Pancreas (tissue), 10 donors: ENCODE results near the gene FAM114A1. TPM values are rescaled to one million over a fixed set of nuclear protein-coding genes. Genes with fewer than 3 reads are reported as not detected.

Experiments used
- ATAC-seq, 4 donors: fragments of 200-7000 bp; cut with Tn5 transposase; one replicate each; pipeline versions ENCODE4 v1.8.0 to v1.9.1; 2020; ENCODE audit warnings: mild to moderate bottlenecking in 4 of 4, moderate library complexity in 4 of 4
- DNase-seq, 6 donors: peaks; one replicate each; pipeline ENCODE4 v3.0.0-alpha.2; 2020
- FAIRE-seq: peaks from 2 replicates; lab custom pipeline; 2012; peaks lifted over from hg19 to GRCh38; lab: Jason Lieb, UNC
- H3K27ac ChIP-seq, 4 donors: fragments of 200-600 bp; sonication (generic); 1 replicate in 3 of 4; 2 replicates in 1 of 4; pipeline versions ENCODE4 v1.5.0 to v1.8.0; 2020
- H3K27me3 ChIP-seq, 4 donors: fragments of 200-600 bp; one replicate each; pipeline ENCODE4 v1.8.0; 2021
- H3K36me3 ChIP-seq, 3 donors: fragments of 200-600 bp; sonication (generic) in 1 of 3; one replicate each; pipeline versions ENCODE4 v1.5.0 to v1.8.0; 2020 to 2021
- H3K4me1 ChIP-seq, 3 donors: fragments of 200-600 bp; one replicate each; pipeline ENCODE4 v1.8.0; 2021
- H3K4me3 ChIP-seq, 4 donors: fragments of 200-600 bp; sonication (generic) in 2 of 4; one replicate each; pipeline versions ENCODE4 v1.5.0 to v1.8.0; 2020 to 2021
- H3K9me3 ChIP-seq, 4 donors: fragments of 200-600 bp; one replicate each; pipeline ENCODE4 v1.8.0; 2021
- WGBS, 2 donors: extraction: QIAGEN DNeasy Blood & Tissue Kit; methylation state at CpG; one replicate each; pipeline ENCODE4 v1.1.7; 2013; 5-methylcytosine and 5-hydroxymethylcytosine counted together
- intact Hi-C, 3 donors: fragments of 100-400 bp; cut with DNase I; formaldehyde crosslinking; loops; one replicate each; pipeline versions ENCODE4 v1.11.1 to v1.14.2; 2022
- polyA plus RNA-seq, 2 donors: library from polyadenylated mRNA; stranded (reverse); fragments of 200-250 nt; gene quantifications; one replicate each; pipeline ENCODE4 v1.2.3, GENCODE V29; 2013
- total RNA-seq, 6 donors: library from RNA; stranded (reverse); fragmentation: NEBNext Ultra II Directional in 4 of 6; extraction: Animal tissue kit (Norgen Biotek cat#: 25700) in 4 of 6; gene quantifications; one replicate each; pipeline versions ENCODE4 v1.2.1 to v1.2.4, GENCODE V29; 2021 to 2023
- TF ChIP-seq, protein P1 (sequence below), 4 donors: fragments of 200-600 bp; sonication (generic) in 3 of 4; IDR thresholded peaks; one replicate each; pipeline versions ENCODE4 v1.5.0 to v1.8.0; 2021; ENCODE audit warnings: antibody characterized with exemption in 4 of 4
- donor health status: healthy with polysubstance abuse.
- donor health status: DM: no; HTN: no; CAD: no; lungs with moderate emphysema.
- donor health status: DM: no; HTN: no; CAD: no.
- donor health status: control.
- donor health status: control.
- donor health status: Bipolar disorder and iron deficiency.
- donor health status: DM: yes; HTN: yes; CAD: no.
- donor health status: DM: no; HTN: no; CAD: no.
- donor health status: DM: no; HTN: no; CAD: no.
- donor health status: DM: yes; HTN: yes; CAD: no.

Gene FAM114A1
- total and polyA plus RNA-seq, 8 donors, result 8.0 to 42.8 (median 20.3) TPM

DNA sequence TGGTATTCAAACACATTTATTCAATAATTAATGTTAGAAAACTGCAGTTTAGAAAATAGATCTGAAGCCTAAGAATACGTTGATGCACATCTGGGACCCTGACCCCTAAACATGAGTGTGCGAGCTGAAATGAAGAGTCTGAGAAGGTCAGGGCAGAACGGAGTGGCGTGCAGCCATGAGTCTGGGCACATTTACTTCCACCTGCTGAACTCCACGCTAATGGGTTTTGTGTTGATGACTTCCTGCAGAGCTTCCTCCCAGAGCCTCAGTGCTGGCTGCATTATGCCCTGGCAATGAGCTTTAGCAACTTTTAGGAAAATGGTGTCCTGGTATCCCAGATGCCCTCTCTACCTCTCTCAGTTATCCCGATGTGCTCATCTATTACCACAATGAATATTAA, 53.1 kb downstream of the FAM114A1 start:
- TF ChIP-seq, protein P1, sequence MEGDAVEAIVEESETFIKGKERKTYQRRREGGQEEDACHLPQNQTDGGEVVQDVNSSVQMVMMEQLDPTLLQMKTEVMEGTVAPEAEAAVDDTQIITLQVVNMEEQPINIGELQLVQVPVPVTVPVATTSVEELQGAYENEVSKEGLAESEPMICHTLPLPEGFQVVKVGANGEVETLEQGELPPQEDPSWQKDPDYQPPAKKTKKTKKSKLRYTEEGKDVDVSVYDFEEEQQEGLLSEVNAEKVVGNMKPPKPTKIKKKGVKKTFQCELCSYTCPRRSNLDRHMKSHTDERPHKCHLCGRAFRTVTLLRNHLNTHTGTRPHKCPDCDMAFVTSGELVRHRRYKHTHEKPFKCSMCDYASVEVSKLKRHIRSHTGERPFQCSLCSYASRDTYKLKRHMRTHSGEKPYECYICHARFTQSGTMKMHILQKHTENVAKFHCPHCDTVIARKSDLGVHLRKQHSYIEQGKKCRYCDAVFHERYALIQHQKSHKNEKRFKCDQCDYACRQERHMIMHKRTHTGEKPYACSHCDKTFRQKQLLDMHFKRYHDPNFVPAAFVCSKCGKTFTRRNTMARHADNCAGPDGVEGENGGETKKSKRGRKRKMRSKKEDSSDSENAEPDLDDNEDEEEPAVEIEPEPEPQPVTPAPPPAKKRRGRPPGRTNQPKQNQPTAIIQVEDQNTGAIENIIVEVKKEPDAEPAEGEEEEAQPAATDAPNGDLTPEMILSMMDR (IDR thresholded peaks at IDR 0.05), result no peak
- no peaks in the 10 kb centered on the region for H3K27me3 ChIP-seq
- H3K9me3 ChIP-seq, result no peaks in the 10 kb centered on the region
- intact Hi-C loops, result no loop called here
- no peaks in the 10 kb centered on the region for H3K4me1 ChIP-seq
- H3K27ac ChIP-seq, result no peak overlapping the region
- 87 to 90% methylated on average over 6 of the region's 6 CpGs for WGBS, 2 donors
- H3K36me3 ChIP-seq, result peaks cover 0 to 22% (median 9%) of the 10 kb centered on the region in 3 donors
- FAIRE-seq, result no peak
- no peak for DNase-seq
- no peak overlapping the region for H3K4me3 ChIP-seq
- no peak for ATAC-seq

DNA sequence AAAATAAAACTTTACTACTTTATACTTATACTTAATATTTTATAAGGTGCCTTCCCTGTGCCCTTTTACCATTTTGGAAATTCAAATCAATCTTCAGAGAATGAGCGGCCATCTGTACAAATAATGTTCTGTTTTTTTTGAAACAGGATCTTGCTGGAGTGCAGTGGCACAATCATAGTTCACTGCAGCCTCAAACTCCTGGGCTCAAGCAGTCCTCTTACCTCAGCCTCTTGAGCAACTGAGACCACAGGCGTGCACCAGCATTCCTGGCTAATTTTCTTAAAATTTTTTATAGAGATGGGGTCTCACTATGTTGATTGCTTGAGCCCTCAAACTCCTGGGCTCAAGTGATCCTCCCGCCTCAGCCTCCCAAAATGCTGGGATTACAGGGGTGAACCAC, 53.5 kb downstream of the FAM114A1 start:
- Histone ChIP-seq H3K9me3 (no peaks in the 10 kb centered on the region), H3K36me3 (peaks cover 0 to 20% (median 5%) of the 10 kb centered on the region in 3 donors), H3K4me1 (no peaks in the 10 kb centered on the region), H3K27ac (no peak overlapping the region), H3K4me3 (no peak overlapping the region), H3K27me3 (no peaks in the 10 kb centered on the region)
- intact Hi-C loops, result no loop called here
- FAIRE-seq, result no peak
- WGBS, 2 donors, result 89 to 93% methylated on average over 3 of the region's 3 CpGs
- no peak for DNase-seq
- no peak for ATAC-seq
- TF ChIP-seq, protein P1 (IDR thresholded peaks at IDR 0.05), result no peak

DNA sequence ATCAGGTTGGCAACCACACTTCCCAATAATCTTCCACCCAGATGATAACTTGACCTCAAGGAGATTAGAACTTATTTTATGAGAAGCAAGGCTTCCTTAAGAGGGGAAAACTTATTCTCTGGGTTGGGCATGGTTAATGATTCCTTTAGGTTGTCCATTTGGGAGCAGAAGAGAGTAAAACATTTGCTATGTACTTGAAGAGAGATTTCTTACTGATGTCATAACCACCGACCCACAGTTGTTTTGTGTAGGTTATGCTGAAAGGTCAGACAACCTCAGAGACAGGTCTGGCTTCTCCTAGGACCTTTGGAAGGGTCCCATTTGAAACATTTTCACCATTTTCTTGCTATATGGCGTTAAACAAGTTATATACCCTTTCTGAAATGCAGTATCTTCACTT, 56.1 kb downstream of the FAM114A1 start:
- Histone ChIP-seq H3K9me3 (no peaks in the 10 kb centered on the region), H3K27ac (no peak overlapping the region), H3K4me1 (no peaks in the 10 kb centered on the region), H3K27me3 (no peaks in the 10 kb centered on the region), H3K4me3 (no peak overlapping the region), H3K36me3 (peaks cover 0 to 19% (median 0%) of the 10 kb centered on the region in 3 donors)
- FAIRE-seq (no peak), ATAC-seq (no peak), DNase-seq (no peak)
- 72 to 77% methylated on average over 2 of the region's 2 CpGs for WGBS, 2 donors
- intact Hi-C loops, result no loop called here
- TF ChIP-seq, protein P1 (IDR thresholded peaks at IDR 0.05), result no peak

DNA sequence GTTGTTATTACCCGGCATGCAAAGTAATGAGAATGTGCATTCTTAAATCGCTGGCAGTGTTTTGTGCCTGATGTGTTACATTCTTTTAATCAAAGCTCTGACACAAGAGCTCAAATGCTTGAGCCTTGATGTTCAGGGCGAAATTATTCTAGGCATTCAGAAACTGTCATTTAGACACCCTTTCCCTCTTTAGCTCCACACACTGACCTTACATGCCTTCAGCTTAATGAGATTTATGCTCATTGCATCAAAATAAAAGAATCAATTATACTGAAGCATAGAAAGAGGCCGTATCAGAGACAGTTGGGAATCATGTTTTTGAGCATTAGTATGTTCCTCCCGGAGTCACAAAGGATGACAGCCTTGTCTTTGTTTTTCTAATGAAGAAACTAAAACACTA, 56.7 kb downstream of the FAM114A1 start:
- H3K36me3 ChIP-seq, result peaks cover 0 to 25% (median 0%) of the 10 kb centered on the region in 3 donors
- no peak for ATAC-seq
- TF ChIP-seq, protein P1 (IDR thresholded peaks at IDR 0.05), result no peak
- no peak for DNase-seq
- H3K27ac ChIP-seq, result no peak overlapping the region
- H3K4me3 ChIP-seq, result no peak overlapping the region
- H3K9me3 ChIP-seq, result no peaks in the 10 kb centered on the region
- H3K4me1 ChIP-seq, result no peaks in the 10 kb centered on the region
- WGBS, 2 donors, result 86 to 87% methylated on average over 5 of the region's 5 CpGs
- intact Hi-C loops, result no loop called here
- no peak for FAIRE-seq
- no peaks in the 10 kb centered on the region for H3K27me3 ChIP-seq

DNA sequence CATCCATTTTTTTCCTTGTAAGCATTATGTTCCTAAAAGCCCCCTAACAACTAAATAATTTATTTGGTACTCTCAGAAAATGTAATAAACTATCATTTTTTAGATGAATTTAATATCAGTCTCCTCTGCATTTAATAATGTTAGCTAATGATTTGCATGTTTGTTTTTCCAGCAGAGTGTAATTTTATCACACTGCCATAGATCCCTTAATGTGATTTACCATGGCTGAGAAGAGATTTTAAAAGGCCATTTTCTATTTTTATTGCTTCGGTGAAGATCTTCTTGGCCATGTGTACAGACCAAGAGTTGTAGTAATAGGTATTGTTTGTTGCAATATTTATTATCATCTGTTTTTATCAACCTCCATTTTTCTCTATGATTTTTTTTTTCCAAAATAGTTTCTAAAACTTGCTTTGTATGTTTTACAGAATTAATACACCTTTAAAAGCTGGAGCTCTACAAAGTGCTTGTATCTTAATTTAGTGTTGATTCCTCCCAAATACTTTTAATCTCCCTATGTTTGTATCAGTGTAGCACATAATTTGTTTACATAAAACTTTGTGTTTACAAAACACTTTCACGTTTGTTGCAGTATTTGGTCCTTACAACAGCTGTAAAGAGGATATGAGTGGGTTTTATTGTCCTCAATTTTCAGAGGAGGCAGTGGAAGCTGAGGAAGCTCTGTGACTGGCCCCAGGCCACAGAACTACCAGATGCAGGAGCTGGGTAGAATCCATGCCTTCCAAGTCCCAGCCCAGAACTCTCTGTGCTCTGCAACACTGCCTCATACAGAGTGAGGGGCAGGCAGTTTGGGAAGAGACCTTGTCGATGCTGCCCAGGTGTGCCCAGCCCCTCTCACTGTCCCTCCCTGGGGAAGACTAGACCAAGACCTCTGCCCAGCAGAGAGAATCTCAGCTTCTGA, 58.1 kb downstream of the FAM114A1 start:
- intact Hi-C loops, result no loop called here
- no peak for DNase-seq
- H3K4me3 ChIP-seq, result no peak overlapping the region
- H3K4me1 ChIP-seq, result no peaks in the 10 kb centered on the region
- WGBS, 2 donors, result 55 to 67% methylated on average over 3 of the region's 3 CpGs
- H3K27ac ChIP-seq, result no peak overlapping the region
- no peaks in the 10 kb centered on the region for H3K9me3 ChIP-seq
- TF ChIP-seq, protein P1 (IDR thresholded peaks at IDR 0.05), result no peak
- no peak for FAIRE-seq
- H3K36me3 ChIP-seq, result peaks cover 0 to 39% (median 0%) of the 10 kb centered on the region in 3 donors
- ATAC-seq, result no peak
- H3K27me3 ChIP-seq, result no peaks in the 10 kb centered on the region
